ENCODE data around the gene PCBP3.

Gene PCBP3

GRCh38 chr21:45839274-45839673 lies 195.7 kb downstream of the PCBP3 start:
- H3K4me2 ChIP-seq (ENCODE audit: low read depth, low read length), result no peak overlapping the region
- no peak for DNase-seq
- no peak overlapping the region for H3K27ac ChIP-seq (ENCODE audit: low read length)

GRCh38 chr21:45841033-45841432 lies 197.5 kb downstream of the PCBP3 start:
- no peaks in the 10 kb centered on the region for H3K4me1 ChIP-seq (ENCODE audit: low read length)
- DNase-seq, result no peak

More at GRCh38 chr21:45839274-45839673, 195.7 kb downstream of the PCBP3 start:
- Histone ChIP-seq H3K79me2 (ENCODE audit: low read length) (no peaks in the 10 kb centered on the region), H3K4me3 (ENCODE audit: low read length) (no peak overlapping the region), H3K27me3 (replicated peaks; ENCODE audit: insufficient read depth, low read length) (no peaks in the 10 kb centered on the region), H4K20me1 (ENCODE audit: insufficient read depth, low read length) (no peaks in the 10 kb centered on the region), H3K4me1 (ENCODE audit: low read length) (no peaks in the 10 kb centered on the region), H3K9me2 (replicated peaks; ENCODE audit: insufficient read depth, low read length) (no peaks in the 10 kb centered on the region), H3K36me3 (replicated peaks; ENCODE audit: insufficient read depth, low read length) (no peaks in the 10 kb centered on the region), H3F3A (ENCODE audit: insufficient read depth, low read length) (no peaks in the 10 kb centered on the region), H3K9ac (ENCODE audit: low read length) (no peak overlapping the region), H2AFZ (ENCODE audit: low read length) (no peak overlapping the region), H3K9me3 (replicated peaks; ENCODE audit: insufficient read depth, low read length) (no peaks in the 10 kb centered on the region)
- no peak for TF ChIP-seq EZH2phosphoT487 (IDR thresholded peaks at IDR 0.05; ENCODE audit: low read length)
- TF ChIP-seq EZH2 (optimal IDR thresholded peaks at IDR 0.05; ENCODE audit: low read depth, low read length), result no peak
- TF ChIP-seq CTCF (IDR thresholded peaks at IDR 0.05; ENCODE audit: low read length), result no peak

GRCh38 chr21:45843426-45843825 lies 199.9 kb downstream of the PCBP3 start:
- no peaks in the 10 kb centered on the region for H3K9me3 ChIP-seq (replicated peaks; ENCODE audit: insufficient read depth, low read length)
- H3K27ac ChIP-seq (ENCODE audit: low read length), result no peak overlapping the region
- no peaks in the 10 kb centered on the region for H3K36me3 ChIP-seq (replicated peaks; ENCODE audit: insufficient read depth, low read length)
- H3K4me1 ChIP-seq (ENCODE audit: low read length), result no peaks in the 10 kb centered on the region
- no peak overlapping the region for H3K4me3 ChIP-seq (ENCODE audit: low read length)
- H4K20me1 ChIP-seq (ENCODE audit: insufficient read depth, low read length), result no peaks in the 10 kb centered on the region
- no peak for TF ChIP-seq EZH2 (optimal IDR thresholded peaks at IDR 0.05; ENCODE audit: low read depth, low read length)
- no peak for TF ChIP-seq CTCF (IDR thresholded peaks at IDR 0.05; ENCODE audit: low read length)
- no peak for TF ChIP-seq EZH2phosphoT487 (IDR thresholded peaks at IDR 0.05; ENCODE audit: low read length)
- no peak overlapping the region for H3K4me2 ChIP-seq (ENCODE audit: low read depth, low read length)
- H3K27me3 ChIP-seq (replicated peaks; ENCODE audit: insufficient read depth, low read length), result no peaks in the 10 kb centered on the region
- no peaks in the 10 kb centered on the region for H3K79me2 ChIP-seq (ENCODE audit: low read length)
- DNase-seq, result no peak
- H2AFZ ChIP-seq (ENCODE audit: low read length), result no peak overlapping the region
- H3K9me2 ChIP-seq (replicated peaks; ENCODE audit: insufficient read depth, low read length), result no peaks in the 10 kb centered on the region
- H3K9ac ChIP-seq (ENCODE audit: low read length), result no peak overlapping the region
- H3F3A ChIP-seq (ENCODE audit: insufficient read depth, low read length), result no peaks in the 10 kb centered on the region

More at GRCh38 chr21:45841033-45841432, 197.5 kb downstream of the PCBP3 start:
- Histone ChIP-seq H3F3A (ENCODE audit: insufficient read depth, low read length) (no peaks in the 10 kb centered on the region), H3K27ac (ENCODE audit: low read length) (no peak overlapping the region), H3K27me3 (replicated peaks; ENCODE audit: insufficient read depth, low read length) (no peaks in the 10 kb centered on the region), H2AFZ (ENCODE audit: low read length) (no peak overlapping the region), H3K9ac (ENCODE audit: low read length) (no peak overlapping the region), H3K4me3 (ENCODE audit: low read length) (no peak overlapping the region), H3K9me3 (replicated peaks; ENCODE audit: insufficient read depth, low read length) (no peaks in the 10 kb centered on the region), H3K79me2 (ENCODE audit: low read length) (no peaks in the 10 kb centered on the region), H3K4me2 (ENCODE audit: low read depth, low read length) (no peak overlapping the region), H4K20me1 (ENCODE audit: insufficient read depth, low read length) (no peaks in the 10 kb centered on the region), H3K9me2 (replicated peaks; ENCODE audit: insufficient read depth, low read length) (no peaks in the 10 kb centered on the region), H3K36me3 (replicated peaks; ENCODE audit: insufficient read depth, low read length) (no peaks in the 10 kb centered on the region)
- TF ChIP-seq EZH2phosphoT487 (IDR thresholded peaks at IDR 0.05; ENCODE audit: low read length) (no peak), CTCF (IDR thresholded peaks at IDR 0.05; ENCODE audit: low read length) (no peak), EZH2 (optimal IDR thresholded peaks at IDR 0.05; ENCODE audit: low read depth, low read length) (no peak)

Data from MM.1S (cell line).